Fibroblast of pulmonary artery (primary cell): ENCODE data around the gene DNPH1.

ENCODE experiments used
- DNase-seq: peaks from one replicate; pipeline ENCODE4 v3.0.0-alpha.2; 2010; ENCODE audit warnings: low read depth
- H3K4me3 ChIP-seq: replicated peaks from 2 replicates; pipeline ENCODE4 v1.5.1; 2011; ENCODE audit warnings: low read depth, mild to moderate bottlenecking, control low read depth, low read length, moderate library complexity
- TF ChIP-seq, protein P1 (sequence below): IDR thresholded peaks from 2 replicates; pipeline ENCODE4 v1.5.1; 2011; ENCODE audit warnings: mild to moderate bottlenecking, control low read depth, low read length, inconsistent platforms; ENCODE audit errors: missing control alignments

DNPH1 gene

DNA sequence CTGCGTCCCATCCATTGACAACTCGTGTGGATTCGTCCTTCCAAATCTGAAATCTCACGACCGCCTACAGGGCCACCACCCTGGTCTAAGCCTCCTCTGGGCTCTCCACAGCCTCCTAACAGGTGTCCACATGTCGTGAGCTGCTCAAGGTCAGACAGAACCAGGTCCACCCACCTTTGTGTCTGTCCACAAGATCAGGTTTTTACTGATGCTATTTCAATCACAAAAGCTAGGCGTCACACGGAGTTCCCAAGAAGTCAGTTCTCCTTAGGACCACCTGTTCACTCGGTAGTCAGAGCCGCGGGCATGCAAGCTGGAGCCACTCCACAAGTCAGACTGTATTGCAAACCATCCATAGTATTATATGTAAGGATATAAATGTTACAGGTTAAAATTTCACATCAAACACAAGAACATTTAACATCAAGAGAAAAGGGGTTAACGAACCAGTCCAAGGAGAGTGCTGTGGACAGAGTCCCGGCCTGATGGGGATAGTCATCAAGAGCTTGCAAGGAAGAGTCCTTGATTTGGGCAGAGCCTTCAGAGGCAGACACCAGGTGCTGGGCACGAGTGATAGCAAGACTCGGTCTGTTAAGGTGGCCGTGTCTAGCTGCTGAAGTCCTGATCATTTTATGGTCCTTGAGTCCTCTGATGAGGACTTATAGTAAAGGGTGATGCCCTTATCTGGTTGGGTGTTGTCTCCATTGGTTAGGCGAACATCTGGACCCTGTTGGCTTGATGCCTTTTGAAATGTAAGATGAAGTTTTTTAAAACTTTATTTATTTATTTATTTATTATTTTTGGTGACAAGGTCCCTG, 731 bp upstream of the DNPH1 start:
- TF ChIP-seq, protein P1, sequence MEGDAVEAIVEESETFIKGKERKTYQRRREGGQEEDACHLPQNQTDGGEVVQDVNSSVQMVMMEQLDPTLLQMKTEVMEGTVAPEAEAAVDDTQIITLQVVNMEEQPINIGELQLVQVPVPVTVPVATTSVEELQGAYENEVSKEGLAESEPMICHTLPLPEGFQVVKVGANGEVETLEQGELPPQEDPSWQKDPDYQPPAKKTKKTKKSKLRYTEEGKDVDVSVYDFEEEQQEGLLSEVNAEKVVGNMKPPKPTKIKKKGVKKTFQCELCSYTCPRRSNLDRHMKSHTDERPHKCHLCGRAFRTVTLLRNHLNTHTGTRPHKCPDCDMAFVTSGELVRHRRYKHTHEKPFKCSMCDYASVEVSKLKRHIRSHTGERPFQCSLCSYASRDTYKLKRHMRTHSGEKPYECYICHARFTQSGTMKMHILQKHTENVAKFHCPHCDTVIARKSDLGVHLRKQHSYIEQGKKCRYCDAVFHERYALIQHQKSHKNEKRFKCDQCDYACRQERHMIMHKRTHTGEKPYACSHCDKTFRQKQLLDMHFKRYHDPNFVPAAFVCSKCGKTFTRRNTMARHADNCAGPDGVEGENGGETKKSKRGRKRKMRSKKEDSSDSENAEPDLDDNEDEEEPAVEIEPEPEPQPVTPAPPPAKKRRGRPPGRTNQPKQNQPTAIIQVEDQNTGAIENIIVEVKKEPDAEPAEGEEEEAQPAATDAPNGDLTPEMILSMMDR, result no peak
- H3K4me3 ChIP-seq, result peak overlapping the region; percentile 57
- no peak for DNase-seq

DNA sequence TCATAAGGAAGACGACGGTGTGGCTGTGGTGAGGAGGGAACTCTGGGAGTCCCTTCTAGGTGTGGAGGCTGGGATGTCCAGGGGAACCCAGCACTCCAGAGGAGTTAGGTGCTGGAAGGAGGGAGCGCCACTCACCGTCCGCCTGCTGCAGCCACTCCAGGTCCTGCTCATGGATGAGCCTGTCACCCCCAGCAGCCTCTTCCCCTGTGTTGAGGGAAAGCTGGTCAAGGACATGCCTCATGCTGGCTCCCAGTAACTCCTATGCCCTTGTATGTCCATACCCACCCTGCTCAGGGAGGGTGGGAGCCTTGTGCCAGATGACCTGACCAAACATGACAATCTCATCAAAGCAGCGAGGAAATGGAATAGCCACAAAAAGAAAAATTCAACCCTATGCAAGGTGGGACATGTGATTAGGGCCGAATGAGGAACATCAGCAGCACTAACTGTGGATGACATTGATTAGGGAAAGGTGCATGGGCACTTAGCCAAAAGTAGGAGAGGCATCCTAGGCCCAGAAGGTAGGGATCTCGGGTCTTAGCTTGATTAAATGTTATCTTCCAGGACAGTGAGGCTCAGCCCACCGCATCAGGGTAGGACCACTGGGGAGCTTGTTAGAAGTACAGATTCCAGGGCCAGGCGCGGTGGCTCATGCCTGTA, 3.0 kb downstream of the DNPH1 start:
- no peak for DNase-seq
- no peak overlapping the region for H3K4me3 ChIP-seq
- TF ChIP-seq, protein P1, result no peak

DNA sequence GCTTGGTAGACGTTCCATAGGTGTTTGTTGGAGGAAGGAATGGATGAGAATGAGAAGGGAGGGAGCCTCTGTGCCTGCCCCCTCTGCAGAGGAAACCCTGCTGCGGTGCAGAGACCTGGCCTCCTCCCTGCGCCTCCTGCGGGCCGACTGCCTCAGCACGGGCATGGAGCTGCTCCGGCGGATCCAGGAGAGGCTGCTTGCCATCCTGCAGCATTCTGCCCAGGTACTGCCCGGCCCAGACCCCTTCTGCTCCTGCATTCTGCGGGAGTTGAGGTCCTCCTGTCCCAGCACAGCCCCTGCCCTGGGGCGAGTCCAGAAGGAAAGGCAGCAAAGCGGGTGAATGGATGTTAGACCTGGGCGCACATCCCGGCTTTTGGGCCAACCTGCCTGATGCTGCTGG, 6.1 kb downstream of the DNPH1 start:
- TF ChIP-seq, protein P1, result no peak
- DNase-seq, result no peak

DNA sequence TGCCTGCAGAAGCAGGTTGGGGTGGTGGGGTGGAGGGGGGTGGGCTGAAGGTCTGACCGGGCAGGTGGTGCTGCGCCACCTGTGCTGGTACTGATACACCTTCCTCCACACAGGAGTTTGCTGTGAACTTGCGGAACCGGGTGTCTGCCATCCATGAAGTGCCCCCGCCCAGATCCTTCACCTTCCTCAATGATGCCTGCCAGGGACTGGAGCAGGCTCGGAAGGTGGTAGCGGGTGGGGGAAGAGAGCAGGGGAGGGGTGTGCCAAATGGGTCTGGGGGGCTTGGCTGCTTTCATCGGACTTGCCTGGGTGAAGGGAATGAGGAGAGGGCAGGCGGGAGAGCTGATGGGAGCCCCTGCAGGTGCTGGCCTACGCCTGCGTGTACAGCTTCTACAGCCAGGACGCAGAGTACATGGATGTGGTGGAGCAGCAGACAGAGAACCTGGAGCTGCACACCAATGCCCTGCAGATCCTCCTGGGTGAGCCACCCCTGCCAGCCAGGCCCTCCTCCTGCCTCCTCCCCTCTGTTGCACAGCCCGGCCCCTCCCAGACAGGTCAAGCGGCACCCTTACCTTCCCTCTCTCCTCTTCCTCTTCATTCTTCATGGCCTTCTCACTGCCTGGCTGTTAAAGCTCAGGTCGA, 6.7 kb downstream of the DNPH1 start:
- no peak overlapping the region for H3K4me3 ChIP-seq
- no peak for DNase-seq
- TF ChIP-seq, protein P1, result no peak

More for the DNA sequence above, 6.1 kb downstream of the DNPH1 start:
- H3K4me3 ChIP-seq, result no peak overlapping the region

DNA sequence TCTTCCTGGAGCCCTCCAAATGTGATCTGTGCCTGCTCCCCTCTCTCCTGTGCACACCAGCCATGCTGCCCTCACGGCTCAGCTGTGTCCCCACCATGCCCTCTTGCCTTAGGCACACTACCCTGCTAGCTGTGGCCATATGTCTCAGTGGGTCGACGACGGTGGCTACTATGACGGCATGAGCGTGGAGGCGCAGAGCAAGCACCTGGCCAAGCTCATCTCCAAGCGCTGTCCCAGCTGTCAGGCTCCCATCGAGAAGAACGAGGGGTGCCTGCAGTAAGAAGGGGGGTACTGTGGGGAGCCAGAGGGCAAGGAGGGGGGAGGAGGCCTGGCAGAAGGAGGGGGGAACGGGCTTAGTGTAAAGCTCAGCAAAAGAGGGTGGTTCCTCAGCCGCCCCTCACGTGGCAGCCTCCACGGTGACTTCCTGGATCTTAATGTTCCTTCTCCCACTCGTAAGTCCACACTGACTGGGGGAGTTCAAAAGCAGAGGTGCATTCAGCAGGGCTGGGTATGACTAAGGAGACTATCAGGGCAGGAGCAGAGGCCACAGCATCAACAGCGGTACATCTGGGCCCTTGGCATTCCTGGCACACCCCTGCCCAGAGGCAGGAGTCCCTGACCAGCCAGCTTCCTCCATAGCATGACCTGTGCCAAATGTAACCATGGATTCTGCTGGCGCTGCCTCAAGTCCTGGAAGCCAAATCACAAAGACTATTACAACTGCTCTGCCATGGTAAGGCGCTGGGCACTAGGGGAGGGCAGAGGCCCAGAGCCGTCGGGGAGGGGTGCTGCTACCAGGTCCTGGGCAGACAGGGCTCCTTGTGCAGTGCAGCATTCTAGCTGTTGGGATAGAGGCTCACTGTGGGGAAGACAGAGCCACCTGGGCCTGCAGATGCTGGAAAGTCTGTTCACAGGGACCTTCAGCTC, 8.0 kb downstream of the DNPH1 start:
- DNase-seq, result no peak
- no peak overlapping the region for H3K4me3 ChIP-seq
- TF ChIP-seq, protein P1, result no peak

DNA sequence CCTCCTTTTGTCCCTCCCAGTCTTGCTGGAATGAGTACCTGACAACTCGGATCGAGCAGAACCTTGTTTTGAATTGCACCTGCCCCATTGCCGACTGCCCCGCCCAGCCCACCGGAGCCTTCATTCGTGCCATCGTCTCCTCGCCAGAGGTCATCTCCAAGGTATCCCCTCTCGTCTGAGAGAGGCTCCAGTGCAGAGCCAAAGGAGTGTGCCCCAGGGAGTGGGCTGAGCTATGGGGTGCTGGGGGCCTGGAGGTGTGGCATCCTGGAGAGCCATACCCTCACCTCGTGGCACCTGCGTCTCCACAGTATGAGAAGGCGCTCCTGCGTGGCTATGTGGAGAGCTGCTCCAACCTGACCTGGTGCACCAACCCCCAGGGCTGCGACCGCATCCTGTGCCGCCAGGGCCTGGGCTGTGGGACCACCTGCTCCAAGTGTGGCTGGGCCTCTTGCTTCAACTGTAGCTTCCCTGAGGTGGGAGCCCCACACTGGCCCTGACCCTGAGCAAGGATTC, 8.8 kb downstream of the DNPH1 start:
- TF ChIP-seq, protein P1, result no peak
- DNase-seq, result no peak
- no peak overlapping the region for H3K4me3 ChIP-seq
